Progenitor cell of endocrine pancreas (in vitro differentiated cells): Measurements from ENCODE around the gene CCDC170. TPM values are rescaled to one million over a fixed set of nuclear protein-coding genes. Genes with fewer than 3 reads are reported as not detected.
"Not testable (repeated sequence)": the region's sequence is repeated elsewhere in the genome, so short reads cannot be mapped to it uniquely, and the experiment has no call there.

Experiments
- DNase-seq: peaks from one replicate; pipeline ENCODE4 v3.0.0; 2021; ENCODE audit warnings: low spot score; ENCODE audit not compliant: unreplicated experiment
- H3K27ac Mint-ChIP-seq: 2 replicates; pipeline ENCODE4 v1.8.0; 2021; ENCODE audit warnings: mild to moderate bottlenecking, moderate library complexity, mixed read lengths
- H3K27me3 Mint-ChIP-seq: 2 replicates; pipeline ENCODE4 v1.8.0; 2021; ENCODE audit warnings: mixed read lengths
- H3K36me3 Mint-ChIP-seq: 2 replicates; pipeline ENCODE4 v1.8.0; 2022; ENCODE audit warnings: mixed read lengths; ENCODE audit not compliant: insufficient read depth
- H3K4me1 Mint-ChIP-seq: 2 replicates; pipeline ENCODE4 v1.8.0; 2021; ENCODE audit warnings: low read depth, mixed read lengths
- H3K4me3 Mint-ChIP-seq: 2 replicates; pipeline ENCODE4 v1.8.0; 2021; ENCODE audit warnings: low read depth, mild to moderate bottlenecking, moderate library complexity, mixed read lengths
- H3K9me3 Mint-ChIP-seq: 2 replicates; pipeline ENCODE4 v1.8.0; 2021; ENCODE audit warnings: low read depth, mixed read lengths
- CTCF ChIP-seq: fragments of 200-600 bp; sonication (generic); IDR thresholded peaks from one replicate; pipeline ENCODE4 v1.5.0; 2021; ENCODE audit warnings: antibody characterized with exemption, mild to moderate bottlenecking; ENCODE audit not compliant: unreplicated experiment
- total RNA-seq: library from RNA; stranded (reverse); gene quantifications from 2 replicates; pipeline ENCODE4 v1.2.1, GENCODE V29; 2021

CCDC170 gene
- total RNA-seq, 1 donor from 2014 or later: not detected

GRCh38 chr6:151535476-151536187, 41.8 kb downstream of the CCDC170 start:
- TF ChIP-seq CTCF: no peak
- Mint-ChIP-seq H3K36me3 (peaks cover 3% of the 10 kb centered on the region), H3K27ac (no peak overlapping the region), H3K4me3 (no peak overlapping the region), H3K4me1 (no peaks in the 10 kb centered on the region), H3K9me3 (peaks cover 19% of the 10 kb centered on the region), H3K27me3 (no peaks in the 10 kb centered on the region)
- DNase-seq: no peak

- Mint-ChIP-seq H3K4me1 (no peaks in the 10 kb centered on the region), H3K27ac (no peak overlapping the region), H3K36me3 (peaks cover 3% of the 10 kb centered on the region), H3K9me3 (peaks cover 24% of the 10 kb centered on the region), H3K4me3 (no peak overlapping the region), H3K27me3 (no peaks in the 10 kb centered on the region)
- TF ChIP-seq CTCF: no peak
- no peak for DNase-seq
These were observed 42.3 kb downstream of the CCDC170 start for GRCh38 chr6:151536188-151536479.

DNA sequence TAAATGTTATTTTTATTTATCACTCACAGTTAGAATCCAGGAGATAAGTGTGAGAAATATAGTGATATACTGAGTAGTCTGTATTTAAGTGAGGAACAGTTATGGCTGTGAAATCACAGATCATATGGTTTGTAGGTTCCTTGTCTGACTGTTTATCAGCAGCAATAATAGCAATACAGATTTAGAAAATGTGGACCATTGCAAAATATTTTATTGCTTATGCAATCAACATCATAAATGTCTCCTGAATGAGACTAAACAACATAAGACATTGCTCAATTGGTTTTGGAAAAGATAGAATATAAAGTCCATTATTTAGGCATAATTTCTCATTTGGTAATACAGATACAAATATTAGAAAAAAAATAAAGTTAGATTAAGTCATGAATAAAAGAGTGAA, 43.7 kb downstream of the CCDC170 start:
- no peaks in the 10 kb centered on the region for H3K27me3 Mint-ChIP-seq
- DNase-seq: no peak
- H3K36me3 Mint-ChIP-seq: peaks cover 1% of the 10 kb centered on the region
- no peaks in the 10 kb centered on the region for H3K4me1 Mint-ChIP-seq
- H3K4me3 Mint-ChIP-seq: no peak overlapping the region
- no peak for TF ChIP-seq CTCF
- H3K9me3 Mint-ChIP-seq: peaks cover 19% of the 10 kb centered on the region
- H3K27ac Mint-ChIP-seq: no peak overlapping the region

DNA sequence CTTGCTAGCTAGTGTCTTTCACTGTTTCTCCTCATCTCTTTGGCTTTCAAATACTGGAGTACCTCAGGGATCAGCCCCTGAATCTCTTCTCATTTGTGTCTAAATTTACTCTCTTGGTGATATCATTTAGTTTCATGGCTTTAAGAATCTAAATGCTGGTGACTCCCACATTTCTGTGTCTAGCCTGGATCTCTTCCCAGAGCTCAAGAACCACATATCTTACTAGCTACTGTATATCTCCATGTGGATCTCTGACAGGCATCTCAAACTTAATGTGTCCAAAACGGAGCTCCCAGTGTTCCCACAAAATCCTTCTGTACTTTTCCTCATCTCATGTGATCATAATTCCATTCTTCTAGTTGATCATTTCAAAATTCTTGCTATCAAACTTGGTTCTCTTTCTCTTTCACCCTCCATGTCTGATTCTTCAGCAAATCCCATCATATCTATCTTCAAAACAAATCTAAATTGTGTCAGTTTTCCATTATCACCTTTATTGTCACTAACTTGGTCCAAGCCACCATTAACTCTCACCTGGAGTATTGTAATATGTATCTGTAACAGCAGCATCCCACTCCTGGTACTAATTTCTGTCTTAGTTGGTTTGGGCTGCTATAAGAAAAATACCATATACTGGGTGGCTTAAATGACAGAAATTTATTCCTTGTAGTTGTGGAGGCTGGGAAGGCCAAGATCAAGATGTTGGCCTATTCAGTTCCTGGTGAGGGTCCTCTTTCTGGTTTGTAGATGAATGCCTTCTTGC, 45.9 kb downstream of the CCDC170 start:
- peaks cover 1% of the 10 kb centered on the region for H3K36me3 Mint-ChIP-seq
- TF ChIP-seq CTCF: no peak
- no peak for DNase-seq
- peaks cover 19% of the 10 kb centered on the region for H3K9me3 Mint-ChIP-seq
- H3K4me1 Mint-ChIP-seq: no peaks in the 10 kb centered on the region
- no peaks in the 10 kb centered on the region for H3K27me3 Mint-ChIP-seq
- H3K4me3 Mint-ChIP-seq: no peak overlapping the region
- no peak overlapping the region for H3K27ac Mint-ChIP-seq

GRCh38 chr6:151544453-151544852, 50.6 kb downstream of the CCDC170 start:
- no peaks in the 10 kb centered on the region for H3K27me3 Mint-ChIP-seq
- TF ChIP-seq CTCF: no peak

GRCh38 chr6:151544884-151545283, 51.1 kb downstream of the CCDC170 start:
- H3K36me3 Mint-ChIP-seq, H3K27me3 Mint-ChIP-seq, H3K4me1 Mint-ChIP-seq, H3K4me3 Mint-ChIP-seq, H3K9me3 Mint-ChIP-seq, H3K27ac Mint-ChIP-seq, DNase-seq: not testable (repeated sequence)

More at GRCh38 chr6:151544453-151544852, 50.6 kb downstream of the CCDC170 start:
- Mint-ChIP-seq H3K4me3 (no peak overlapping the region), H3K36me3 (no peaks in the 10 kb centered on the region), H3K4me1 (no peaks in the 10 kb centered on the region), H3K9me3 (peaks cover 13% of the 10 kb centered on the region), H3K27ac (no peak overlapping the region)
- DNase-seq: no peak
